Activated T-cell treated with anti-CD3 and anti-CD28 coated beads, Interleukin-2, amount 50 U/mL, for 24 hours (primary cell): Measurements from ENCODE around the gene CTSK.
A peak's percentile ranks its signal among the peaks of the same experiment; 100 is the strongest.
"Not testable (repeated sequence)": the region's sequence is repeated elsewhere in the genome, so short reads cannot be mapped to it uniquely, and the experiment has no call there.

ENCODE experiments used
- DNase-seq: peaks from one replicate; pipeline ENCODE4 v3.0.0-alpha.2; 2020
- H3K27ac Mint-ChIP-seq: 2 replicates; pipeline ENCODE4 v1.8.0; 2020; ENCODE audit warnings: mild to moderate bottlenecking, mixed read lengths
- H3K27me3 Mint-ChIP-seq: 2 replicates; pipeline ENCODE4 v1.8.0; 2020; ENCODE audit warnings: mixed read lengths
- H3K36me3 Mint-ChIP-seq: 2 replicates; pipeline ENCODE4 v1.8.0; 2020; ENCODE audit warnings: low read depth, mixed read lengths
- H3K4me1 Mint-ChIP-seq: 2 replicates; pipeline ENCODE4 v1.8.0; 2020; ENCODE audit warnings: low read depth, mixed read lengths
- H3K4me3 Mint-ChIP-seq: 2 replicates; pipeline ENCODE4 v1.8.0; 2020; ENCODE audit warnings: mild to moderate bottlenecking, moderate library complexity, mixed read lengths
- H3K9me3 Mint-ChIP-seq: 2 replicates; pipeline ENCODE4 v1.8.0; 2020; ENCODE audit warnings: mixed read lengths

CTSK gene

GRCh38 chr1:150808121-150808520 is at the start of gene CTSK:
TSS of gene CTSK (minus strand) at chr1:150808260. CDS start at chr1:150806805, 1,455 bp downstream.
- no peak for DNase-seq
- Mint-ChIP-seq H3K4me1 (peaks cover 12% of the 10 kb centered on the region), H3K36me3 (peaks cover 7% of the 10 kb centered on the region), H3K27me3 (no peaks in the 10 kb centered on the region), H3K9me3 (no peaks in the 10 kb centered on the region), H3K4me3 (no peak within 1 kb of the TSS), H3K27ac (no peak within 1 kb of the TSS)

- peaks cover 68% of the 10 kb centered on the region for H3K36me3 Mint-ChIP-seq
- not testable (repeated sequence) for H3K4me3 Mint-ChIP-seq, DNase-seq, H3K27ac Mint-ChIP-seq, H3K27me3 Mint-ChIP-seq, H3K4me1 Mint-ChIP-seq, H3K9me3 Mint-ChIP-seq
These were observed 44.7 kb upstream of the CTSK start for GRCh38 chr1:150852734-150853133.

DNA sequence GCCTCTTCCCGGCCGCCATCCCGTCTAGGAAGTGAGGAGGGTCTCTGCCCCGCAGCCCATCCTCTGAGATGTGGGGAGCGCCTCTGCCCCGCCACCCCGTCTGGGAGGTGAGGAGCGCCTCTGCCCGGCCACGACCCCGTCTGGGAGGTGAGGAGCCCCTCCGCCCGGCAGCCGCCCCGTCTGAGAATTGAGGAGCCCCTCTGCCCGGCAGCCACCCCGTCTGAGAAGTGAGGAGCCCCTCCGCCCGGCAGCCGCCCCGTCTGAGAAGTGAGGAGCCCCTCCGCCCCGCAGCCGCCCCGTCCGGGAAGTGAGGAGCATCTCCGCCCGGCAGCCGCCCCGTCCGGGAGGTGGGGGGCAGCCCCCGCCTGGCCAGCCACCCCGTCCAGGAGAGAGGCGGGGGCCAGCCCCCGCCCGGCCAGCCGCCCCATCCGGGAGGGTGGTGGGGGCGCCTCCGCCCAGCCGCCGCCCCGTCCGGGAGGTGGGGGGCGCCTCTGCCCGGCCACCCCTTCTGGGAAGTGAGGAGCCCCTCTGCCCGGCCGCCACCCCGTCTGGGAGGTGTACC is 42.8 kb upstream of the CTSK start:
- Mint-ChIP-seq H3K4me1 (peaks cover 19% of the 10 kb centered on the region), H3K36me3 (peaks cover 71% of the 10 kb centered on the region)
- not testable (repeated sequence) for H3K27me3 Mint-ChIP-seq, H3K9me3 Mint-ChIP-seq, H3K27ac Mint-ChIP-seq, H3K4me3 Mint-ChIP-seq, DNase-seq

DNA sequence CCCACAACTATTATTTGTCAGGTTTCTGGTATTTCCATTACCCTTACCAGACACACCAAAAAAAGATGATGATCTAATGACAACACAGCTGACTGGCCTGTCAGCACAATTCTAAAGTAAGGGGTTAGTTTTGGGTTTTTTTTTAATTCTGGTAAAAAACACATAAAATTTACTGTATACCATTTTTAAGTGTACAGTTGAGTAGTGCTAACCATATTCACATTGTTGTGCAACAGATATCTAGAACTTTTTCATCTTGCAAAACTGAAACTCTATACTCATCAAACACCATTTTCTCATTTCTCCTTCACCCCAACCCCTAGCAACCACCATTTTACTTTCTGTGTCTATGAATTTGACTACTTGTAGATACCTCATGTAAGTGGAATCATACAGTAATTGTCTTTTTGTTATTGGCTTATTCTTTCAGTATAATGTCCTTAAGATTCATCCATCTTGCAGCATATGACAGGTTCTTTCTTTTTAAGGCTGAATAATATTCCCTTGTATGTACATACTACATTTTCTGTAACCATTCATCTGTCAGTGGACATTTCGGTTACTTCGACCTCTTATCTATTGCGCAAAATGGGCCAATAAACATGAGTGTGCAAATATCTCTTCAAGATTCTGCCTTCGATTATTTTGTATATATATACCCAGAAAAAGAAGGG is 38.5 kb upstream of the CTSK start:
- Mint-ChIP-seq H3K4me1 (peaks cover 33% of the 10 kb centered on the region), H3K4me3 (no peak overlapping the region), H3K27me3 (no peaks in the 10 kb centered on the region), H3K9me3 (no peaks in the 10 kb centered on the region), H3K36me3 (peaks cover 48% of the 10 kb centered on the region), H3K27ac (peak overlapping the region; percentile 50)
- no peak for DNase-seq

DNA sequence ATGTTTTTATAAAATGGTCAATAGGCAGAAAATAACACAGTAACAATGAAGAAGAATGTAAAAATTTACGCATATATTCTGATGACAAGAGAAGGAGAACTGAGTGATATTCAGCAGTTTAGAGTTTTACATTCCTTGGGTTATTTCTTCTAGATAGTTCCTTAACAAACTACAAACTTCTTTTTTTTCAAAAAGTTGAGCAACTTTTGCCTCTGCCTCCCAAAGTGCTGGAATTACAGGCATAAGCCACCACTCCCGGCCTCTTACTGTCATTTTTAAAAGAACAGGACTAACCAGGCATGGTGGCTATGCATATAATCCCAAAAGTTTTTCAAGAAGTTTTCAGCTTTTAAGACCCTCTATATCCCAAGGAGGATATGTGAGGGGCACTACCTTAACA is 35.4 kb upstream of the CTSK start:
- H3K27ac Mint-ChIP-seq = no peak overlapping the region
- H3K9me3 Mint-ChIP-seq = no peaks in the 10 kb centered on the region
- no peak for DNase-seq
- no peak overlapping the region for H3K4me3 Mint-ChIP-seq
- no peaks in the 10 kb centered on the region for H3K27me3 Mint-ChIP-seq
- H3K36me3 Mint-ChIP-seq = peaks cover 60% of the 10 kb centered on the region
- peaks cover 47% of the 10 kb centered on the region for H3K4me1 Mint-ChIP-seq

- no peak for DNase-seq
- Mint-ChIP-seq H3K27me3 (no peaks in the 10 kb centered on the region), H3K27ac (no peak overlapping the region), H3K4me3 (no peak overlapping the region), H3K9me3 (no peaks in the 10 kb centered on the region), H3K4me1 (peaks cover 47% of the 10 kb centered on the region), H3K36me3 (peaks cover 58% of the 10 kb centered on the region)
These were observed 34.9 kb upstream of the CTSK start for GRCh38 chr1:150842964-150843363.

DNA sequence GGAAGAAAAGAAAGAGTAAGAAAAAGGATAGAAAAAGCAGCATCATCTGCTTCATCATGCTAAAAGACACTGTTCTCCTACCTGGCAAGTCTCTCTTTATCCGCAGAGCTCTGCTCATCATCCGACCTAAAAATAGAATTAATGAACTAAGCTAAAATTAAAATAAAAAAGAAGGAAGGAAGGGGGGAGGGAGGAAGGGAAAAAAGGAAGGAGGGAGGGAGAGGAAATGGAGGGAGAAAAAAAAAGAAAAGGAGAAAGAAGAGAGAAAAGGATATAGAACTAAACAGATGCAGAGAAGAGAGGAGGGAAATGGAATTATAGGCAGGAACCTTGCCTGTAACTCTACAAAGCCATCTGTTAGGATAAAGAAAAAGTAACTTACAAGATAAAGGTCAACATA is 34.3 kb upstream of the CTSK start:
- Mint-ChIP-seq H3K27me3 (no peaks in the 10 kb centered on the region), H3K4me3 (no peak overlapping the region), H3K27ac (peak overlapping the region; percentile 80), H3K4me1 (peaks cover 42% of the 10 kb centered on the region), H3K9me3 (no peaks in the 10 kb centered on the region), H3K36me3 (peaks cover 58% of the 10 kb centered on the region)
- DNase-seq = no peak

GRCh38 chr1:150841626-150842025 is 33.6 kb upstream of the CTSK start:
- Mint-ChIP-seq H3K4me1 (peaks cover 36% of the 10 kb centered on the region), H3K36me3 (peaks cover 60% of the 10 kb centered on the region), H3K27me3 (no peaks in the 10 kb centered on the region), H3K9me3 (no peaks in the 10 kb centered on the region), H3K27ac (peak overlapping the region; percentile 80), H3K4me3 (peak overlapping the region; percentile 26)
- no peak for DNase-seq

GRCh38 chr1:150840850-150841249 is 32.8 kb upstream of the CTSK start:
- H3K36me3 Mint-ChIP-seq = peaks cover 60% of the 10 kb centered on the region
- not testable (repeated sequence) for H3K27ac Mint-ChIP-seq

GRCh38 chr1:150836129-150836773 is 28.2 kb upstream of the CTSK start:
- Mint-ChIP-seq H3K4me3 (no peak overlapping the region), H3K27me3 (no peaks in the 10 kb centered on the region), H3K27ac (no peak overlapping the region), H3K9me3 (no peaks in the 10 kb centered on the region), H3K4me1 (peaks cover 11% of the 10 kb centered on the region), H3K36me3 (peaks cover 88% of the 10 kb centered on the region)
- DNase-seq = no peak

More at GRCh38 chr1:150840850-150841249, 32.8 kb upstream of the CTSK start:
- peaks cover 28% of the 10 kb centered on the region for H3K4me1 Mint-ChIP-seq
- H3K9me3 Mint-ChIP-seq, H3K27me3 Mint-ChIP-seq, DNase-seq, H3K4me3 Mint-ChIP-seq: not testable (repeated sequence)

DNA sequence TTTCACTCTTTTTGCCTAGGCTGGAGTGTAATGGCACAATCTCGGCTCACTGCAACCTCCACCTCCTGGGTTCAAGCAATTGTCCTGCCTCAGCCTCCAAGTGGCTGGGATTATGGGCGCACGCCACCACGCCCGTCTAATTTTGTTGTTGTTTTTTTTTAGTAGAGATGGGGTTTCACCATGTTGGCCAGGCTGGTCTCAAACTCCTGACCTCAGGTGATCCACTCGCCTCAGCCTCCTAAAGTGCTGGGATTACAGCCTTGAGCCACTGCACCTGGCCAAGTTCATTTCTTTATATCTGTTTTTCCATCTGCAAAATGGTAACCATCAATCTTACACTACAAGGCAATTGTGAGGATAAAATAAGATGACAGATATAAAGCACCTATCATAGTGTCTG is 25.9 kb upstream of the CTSK start:
- H3K27ac Mint-ChIP-seq, H3K4me1 Mint-ChIP-seq, H3K4me3 Mint-ChIP-seq, DNase-seq, H3K9me3 Mint-ChIP-seq, H3K27me3 Mint-ChIP-seq: not testable (repeated sequence)
- H3K36me3 Mint-ChIP-seq = peaks cover 92% of the 10 kb centered on the region

GRCh38 chr1:150832597-150832996 is 24.5 kb upstream of the CTSK start:
- Mint-ChIP-seq H3K4me1 (no peaks in the 10 kb centered on the region), H3K27ac (no peak overlapping the region), H3K4me3 (no peak overlapping the region), H3K36me3 (peaks cover 94% of the 10 kb centered on the region), H3K9me3 (no peaks in the 10 kb centered on the region), H3K27me3 (no peaks in the 10 kb centered on the region)
- no peak for DNase-seq

GRCh38 chr1:150829751-150830150 is 21.7 kb upstream of the CTSK start:
- DNase-seq = no peak
- Mint-ChIP-seq H3K4me3 (no peak overlapping the region), H3K27me3 (no peaks in the 10 kb centered on the region), H3K9me3 (no peaks in the 10 kb centered on the region), H3K36me3 (peaks cover 90% of the 10 kb centered on the region), H3K4me1 (no peaks in the 10 kb centered on the region), H3K27ac (no peak overlapping the region)

GRCh38 chr1:150826299-150826698 is 18.2 kb upstream of the CTSK start:
- H3K27ac Mint-ChIP-seq = no peak overlapping the region
- no peak for DNase-seq
- H3K9me3 Mint-ChIP-seq = no peaks in the 10 kb centered on the region
- H3K4me1 Mint-ChIP-seq = peaks cover 1% of the 10 kb centered on the region
- H3K36me3 Mint-ChIP-seq = peaks cover 80% of the 10 kb centered on the region
- no peak overlapping the region for H3K4me3 Mint-ChIP-seq
- H3K27me3 Mint-ChIP-seq = no peaks in the 10 kb centered on the region
